Uterus (tissue), 2 donors: ENCODE measurements around the gene ZNF483.

Experiments
- POLR2A ChIP-seq, 2 donors: fragments of 450-650 bp; IDR thresholded peaks; one replicate each; pipeline ENCODE4 v1.6.1; 2016; ENCODE audit warnings: antibody characterized with exemption in 2 of 2, mild to moderate bottlenecking in 1 of 2, moderate library complexity in 1 of 2
- TF ChIP-seq, protein P1 (sequence below), 4 experiments: fragments of 200-600 bp in 2 of 4; fragments of 450-650 bp in 2 of 4; sonication (generic) in 2 of 4; IDR thresholded peaks; one replicate each; pipeline ENCODE4 v1.5.1; 2016 to 2019; ENCODE audit warnings: antibody characterized with exemption in 4 of 4, mild to moderate bottlenecking in 2 of 4, moderate library complexity in 1 of 4

DNA sequence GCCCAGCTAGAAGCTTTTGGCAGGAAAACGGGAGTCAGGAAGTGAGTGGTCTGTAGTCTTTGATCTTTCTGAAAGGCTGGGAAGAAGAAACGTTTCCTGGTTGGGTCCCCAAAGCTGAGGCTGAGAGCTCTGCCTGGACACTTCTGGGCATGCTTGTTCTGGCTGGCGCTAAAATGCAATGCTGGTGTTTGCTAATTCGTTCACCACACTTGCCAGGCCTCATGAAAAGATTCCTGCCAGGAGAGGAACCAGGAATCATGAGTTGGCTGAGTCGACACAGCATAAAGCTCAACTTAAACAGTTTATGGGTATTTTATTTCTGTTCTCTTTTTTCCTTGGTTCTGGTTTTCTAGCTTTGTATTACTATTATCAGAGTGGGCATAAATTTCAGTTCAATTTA lies 85.2 kb downstream of the ZNF483 start:
- TF ChIP-seq POLR2A (IDR thresholded peaks at IDR 0.05), result no peak
- TF ChIP-seq, protein P1, sequence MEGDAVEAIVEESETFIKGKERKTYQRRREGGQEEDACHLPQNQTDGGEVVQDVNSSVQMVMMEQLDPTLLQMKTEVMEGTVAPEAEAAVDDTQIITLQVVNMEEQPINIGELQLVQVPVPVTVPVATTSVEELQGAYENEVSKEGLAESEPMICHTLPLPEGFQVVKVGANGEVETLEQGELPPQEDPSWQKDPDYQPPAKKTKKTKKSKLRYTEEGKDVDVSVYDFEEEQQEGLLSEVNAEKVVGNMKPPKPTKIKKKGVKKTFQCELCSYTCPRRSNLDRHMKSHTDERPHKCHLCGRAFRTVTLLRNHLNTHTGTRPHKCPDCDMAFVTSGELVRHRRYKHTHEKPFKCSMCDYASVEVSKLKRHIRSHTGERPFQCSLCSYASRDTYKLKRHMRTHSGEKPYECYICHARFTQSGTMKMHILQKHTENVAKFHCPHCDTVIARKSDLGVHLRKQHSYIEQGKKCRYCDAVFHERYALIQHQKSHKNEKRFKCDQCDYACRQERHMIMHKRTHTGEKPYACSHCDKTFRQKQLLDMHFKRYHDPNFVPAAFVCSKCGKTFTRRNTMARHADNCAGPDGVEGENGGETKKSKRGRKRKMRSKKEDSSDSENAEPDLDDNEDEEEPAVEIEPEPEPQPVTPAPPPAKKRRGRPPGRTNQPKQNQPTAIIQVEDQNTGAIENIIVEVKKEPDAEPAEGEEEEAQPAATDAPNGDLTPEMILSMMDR (IDR thresholded peaks at IDR 0.05), result no peak
